ENCODE data around the gene SLC7A10.
"Not testable (repeated sequence)": the region's sequence is repeated elsewhere in the genome, so short reads cannot be mapped to it uniquely, and the experiment has no call there.

SLC7A10 gene

DNA sequence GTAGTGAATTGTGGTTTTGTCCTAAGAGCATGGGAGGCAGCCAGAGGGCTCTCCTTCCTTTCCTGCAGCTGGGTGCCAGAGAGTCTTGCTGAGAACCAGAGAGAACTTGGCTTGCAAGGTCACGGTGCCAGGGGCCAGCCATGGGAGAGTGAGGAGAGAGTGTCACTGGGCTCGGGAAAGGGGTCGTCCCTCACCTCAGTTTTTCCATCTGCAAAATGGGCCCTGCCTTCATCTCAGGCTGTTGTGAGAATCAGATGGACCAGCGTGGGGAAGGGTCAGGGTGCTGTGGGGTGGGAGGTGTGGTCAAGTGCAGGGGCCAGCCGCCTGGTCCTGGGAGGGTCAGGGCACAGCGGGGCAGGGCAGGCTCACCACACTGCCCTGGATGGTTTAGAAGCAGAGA lies 24.2 kb downstream of the SLC7A10 start:
- DNase-seq, result no peak

DNA sequence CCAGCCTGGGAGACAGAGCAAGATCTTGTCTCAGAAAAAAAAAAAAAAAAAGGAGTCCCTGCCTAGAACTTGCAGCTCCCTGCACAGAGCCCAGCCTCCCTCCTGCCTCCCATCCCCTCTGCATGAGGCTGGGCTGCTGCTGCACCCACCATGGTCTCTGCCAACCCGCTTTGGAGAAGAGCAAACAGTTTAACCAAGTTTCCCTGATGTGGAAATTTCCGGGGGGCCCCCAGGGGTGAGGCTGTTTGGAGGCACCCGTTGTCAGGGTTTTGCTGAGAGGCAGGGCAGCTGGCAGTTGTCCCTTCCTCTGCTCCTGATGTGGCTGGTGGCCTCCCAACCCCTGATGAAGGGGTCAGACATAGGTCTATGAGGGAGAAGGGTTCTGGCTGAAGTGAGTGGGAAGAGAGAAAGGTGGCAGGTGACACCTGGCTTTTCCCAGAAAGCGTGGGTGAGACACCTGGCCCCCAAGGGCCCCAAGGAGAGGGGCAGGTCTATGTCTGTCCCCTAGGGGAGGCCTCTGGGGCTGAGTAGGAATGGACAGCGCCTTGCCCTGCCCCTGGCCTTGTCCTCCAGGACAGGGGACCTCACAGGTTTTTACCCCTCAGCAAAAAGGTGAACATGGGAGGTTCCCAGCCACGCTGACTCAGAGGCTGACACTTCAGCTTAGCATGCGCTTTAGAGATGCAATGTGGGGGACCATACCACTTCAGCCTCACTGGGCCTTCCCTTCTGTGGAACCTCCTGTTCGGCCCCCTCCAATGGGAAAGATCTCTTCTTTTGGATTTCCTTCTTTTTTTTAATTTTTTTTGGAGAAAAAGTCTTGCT lies 26.0 kb downstream of the SLC7A10 start:
- DNase-seq, result no peak

DNA sequence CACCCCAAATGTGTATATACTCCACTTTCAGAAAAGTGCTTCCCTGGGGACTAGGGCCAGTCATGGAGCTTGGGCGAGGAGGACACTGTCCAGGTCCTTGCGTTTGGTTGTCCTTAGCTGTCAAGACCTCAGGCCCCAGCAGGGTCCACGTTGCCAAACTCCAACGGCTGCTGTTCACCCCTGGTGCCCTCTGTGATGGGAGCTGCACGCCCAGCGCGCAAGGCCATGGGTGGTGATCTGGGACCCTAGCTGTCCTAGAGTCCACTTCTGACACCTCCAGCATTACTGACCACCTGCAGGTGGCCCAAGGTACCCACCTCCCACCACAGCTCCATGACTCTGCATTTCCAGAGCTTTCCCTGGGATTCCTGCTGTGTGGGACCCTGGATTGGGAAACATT lies 27.5 kb downstream of the SLC7A10 start:
- no peak for DNase-seq

DNA sequence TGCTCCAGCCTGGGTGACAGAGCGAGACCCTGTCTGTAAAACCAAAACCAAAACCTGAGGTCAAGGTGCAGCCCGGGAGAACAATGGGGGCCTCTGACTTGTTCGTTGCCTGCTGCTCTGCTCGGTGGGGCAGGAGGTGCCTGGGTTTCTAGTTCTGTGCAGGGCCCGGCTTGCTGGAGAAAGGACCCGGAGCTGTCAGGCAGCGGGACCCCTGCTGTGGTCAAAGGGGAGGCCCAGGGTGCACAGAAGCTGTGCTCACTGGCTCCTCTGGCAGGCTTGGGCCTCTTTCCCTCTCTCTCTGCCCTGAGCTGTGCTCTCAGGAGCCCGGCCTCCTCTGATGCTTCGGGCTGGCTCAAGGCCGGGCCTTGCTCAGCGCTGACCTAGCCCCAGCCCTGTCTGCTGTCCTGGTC lies 28.1 kb downstream of the SLC7A10 start:
- no peak for DNase-seq

DNA sequence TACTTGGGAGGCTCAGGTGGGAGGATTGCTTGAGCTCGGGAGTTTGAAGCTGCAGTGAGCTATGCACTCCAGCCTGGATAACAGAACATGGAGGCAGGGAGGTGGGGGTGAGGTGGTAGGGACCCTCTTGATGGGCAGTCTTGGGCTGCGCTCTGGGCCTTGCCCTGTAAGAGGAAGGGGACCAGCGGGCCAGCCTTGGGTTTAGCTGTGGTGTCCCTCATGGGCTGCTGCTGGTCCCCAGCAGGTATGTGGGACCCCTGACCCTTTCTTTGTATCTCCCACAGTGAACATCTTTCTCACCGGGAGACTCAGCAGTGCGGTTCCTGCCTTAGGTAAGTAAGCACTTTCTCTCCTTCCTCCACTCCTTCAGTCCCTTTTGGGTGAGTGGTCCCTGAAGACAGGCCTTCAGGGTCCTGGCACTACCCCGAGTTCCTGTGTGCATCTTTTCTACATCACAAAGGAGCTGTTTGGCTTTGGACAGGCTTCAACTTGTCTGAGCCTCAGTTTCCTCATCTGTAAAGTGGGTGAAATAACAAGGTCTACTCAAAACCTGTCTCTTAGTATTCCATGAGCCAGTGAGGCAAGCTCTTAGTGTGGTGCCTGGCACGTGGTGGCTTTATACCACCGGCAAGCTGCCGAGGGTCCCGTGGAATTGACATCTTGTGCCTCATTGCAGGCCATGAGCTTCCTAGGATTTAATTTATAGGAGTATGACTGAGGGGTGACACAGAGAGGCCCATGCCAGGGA lies 29.0 kb downstream of the SLC7A10 start:
- DNase-seq, result no peak

DNA sequence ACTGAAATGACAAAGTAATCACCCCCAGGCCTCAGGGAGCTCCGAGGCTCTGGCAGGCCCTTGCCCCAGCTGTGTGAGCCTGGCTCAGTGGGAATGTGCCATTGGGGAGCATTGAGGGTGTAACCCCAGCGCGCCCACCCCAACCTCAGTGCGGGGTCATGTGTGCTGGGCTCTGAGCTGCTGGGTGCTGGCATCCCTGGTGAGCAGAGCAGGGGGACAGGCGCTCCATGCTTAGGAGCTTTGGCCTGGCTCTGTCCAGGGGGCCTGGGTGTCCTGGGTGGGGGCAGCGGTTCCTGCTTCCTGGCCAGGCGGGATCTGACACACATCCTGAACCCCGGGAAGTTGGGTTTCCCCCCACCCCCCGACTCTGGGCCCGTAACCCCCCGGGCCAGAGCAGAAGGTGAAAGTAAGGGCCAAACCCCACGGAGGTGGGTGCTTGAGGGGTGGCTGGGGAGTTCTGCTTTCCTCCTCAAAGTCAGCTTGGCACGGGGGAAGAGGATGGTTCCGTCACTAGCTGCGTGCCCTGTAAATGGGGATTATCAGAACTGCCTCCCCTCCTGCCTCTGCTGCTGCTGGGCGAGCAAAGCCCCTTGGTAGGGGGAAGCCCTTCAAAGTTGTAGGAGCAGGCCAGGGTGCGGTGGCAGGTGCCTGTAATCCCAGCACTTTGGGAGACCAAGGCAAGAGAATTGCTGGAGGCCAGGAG lies 29.9 kb downstream of the SLC7A10 start:
- no peak for DNase-seq

DNA sequence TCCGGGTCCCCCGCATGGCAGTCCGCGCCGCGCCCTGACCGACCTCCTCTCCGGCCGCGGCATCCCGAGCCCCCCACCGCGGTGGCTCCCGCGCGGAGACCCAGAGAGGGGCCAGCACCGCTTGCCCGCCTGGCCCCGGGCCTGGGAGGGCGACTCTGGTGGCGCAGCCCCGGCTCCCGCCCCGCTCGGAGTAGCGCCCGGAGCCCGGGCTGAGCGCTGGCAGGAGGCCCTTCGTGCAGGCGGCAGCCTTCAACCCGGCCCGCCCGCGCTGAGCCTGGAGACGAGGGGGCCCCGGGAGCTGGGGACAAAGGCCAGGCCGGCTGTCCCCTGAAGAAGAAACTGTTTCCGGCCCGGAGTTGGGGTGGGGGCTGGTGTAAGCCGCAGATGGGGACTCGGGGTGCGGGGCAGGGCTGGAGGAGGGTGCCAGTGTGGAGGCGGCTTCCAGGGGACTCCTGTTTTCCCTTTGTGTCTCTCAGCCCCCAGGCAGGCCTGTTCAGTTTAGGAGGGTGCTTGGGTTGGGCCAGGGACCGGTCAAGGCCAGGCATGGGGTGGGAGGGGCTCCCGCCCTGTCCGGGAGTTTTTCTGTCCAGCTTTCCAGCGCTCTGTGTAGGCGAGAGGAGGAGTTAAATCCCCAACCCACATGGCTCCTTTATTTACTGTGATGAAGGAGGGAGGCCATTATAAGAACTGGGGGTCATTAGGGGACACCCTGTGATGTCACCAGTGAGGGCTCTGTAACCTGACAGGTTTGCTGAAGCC lies 30.6 kb downstream of the SLC7A10 start:
- no peak for DNase-seq

DNA sequence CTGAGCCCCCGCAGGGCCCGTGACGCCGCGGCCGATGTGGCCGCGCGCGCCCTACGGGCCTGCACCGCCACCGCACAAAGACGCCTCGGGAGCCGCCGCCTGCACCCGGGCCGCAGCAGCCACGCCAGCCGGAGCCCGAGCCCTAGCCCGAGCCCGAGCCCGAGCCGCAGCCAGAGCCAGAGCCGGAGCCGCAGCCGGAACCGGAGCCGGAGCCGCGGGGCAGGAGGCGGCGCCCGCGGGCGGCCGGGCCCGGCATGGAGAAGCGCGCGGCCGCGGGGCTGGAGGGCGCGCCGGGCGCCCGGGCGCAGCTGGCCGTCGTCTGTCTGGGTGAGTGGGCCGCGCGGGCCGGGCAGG lies 31.1 kb downstream of the SLC7A10 start:
- DNase-seq, result no peak

DNA sequence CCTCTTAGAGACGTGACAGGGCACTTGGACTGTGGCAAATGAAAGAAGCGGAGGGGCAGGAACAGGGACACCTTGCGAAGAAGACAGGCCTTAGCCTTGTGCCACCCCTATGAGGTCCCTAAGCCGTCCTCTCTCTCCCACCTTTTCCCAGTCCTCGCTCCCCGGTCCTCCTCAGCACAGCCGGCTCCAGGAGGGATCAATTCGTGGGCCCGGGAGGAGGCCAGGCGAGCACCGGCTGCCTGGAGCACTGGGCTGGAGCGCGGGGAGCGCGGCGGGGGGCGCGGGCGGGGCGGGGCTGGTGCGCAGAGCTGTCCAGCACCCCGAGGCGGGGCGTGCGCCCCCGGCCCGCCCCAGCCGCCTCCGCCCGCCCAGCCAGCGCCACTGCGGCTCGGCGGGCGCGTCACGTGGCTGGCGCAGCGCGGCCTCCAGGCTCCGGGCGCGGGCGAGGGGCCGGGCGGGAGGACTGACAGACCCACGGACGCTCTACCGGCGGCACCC lies 31.7 kb downstream of the SLC7A10 start, which contains the start of gene LRP3:
TSS of gene LRP3 (plus strand) at position 466 of the 498 bp plus-strand sequence. CDS start 456 bp downstream, outside the sequence.
- DNase-seq, result no peak

DNA sequence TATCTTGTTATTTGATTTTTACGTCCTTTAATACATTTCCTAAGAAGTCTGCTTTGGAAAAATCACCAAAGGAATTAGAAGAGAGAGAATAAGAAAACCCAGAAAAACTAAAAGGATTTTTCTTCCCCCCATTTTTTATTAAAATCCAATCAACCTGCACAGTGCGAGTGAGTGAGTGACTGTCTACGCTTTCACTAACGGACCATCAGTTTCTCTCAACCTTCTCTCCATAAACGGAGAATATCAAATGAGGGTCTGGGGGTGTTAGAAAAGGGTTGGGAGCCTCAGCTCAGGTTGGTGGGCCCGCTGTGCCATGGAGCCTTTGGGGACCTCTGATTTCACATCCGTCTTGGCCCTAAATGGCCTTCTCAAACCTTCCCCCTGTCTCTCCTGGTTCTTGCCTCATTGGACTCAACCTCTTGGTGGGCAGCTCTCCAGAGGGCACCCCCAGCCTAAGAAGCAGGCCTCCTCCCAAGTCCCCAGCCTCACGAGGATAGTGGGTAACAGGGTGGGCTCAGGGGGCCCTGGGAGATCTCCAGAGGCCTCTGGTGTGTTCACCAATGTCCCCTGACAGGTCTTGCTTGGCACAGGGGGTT lies 32.3 kb downstream of the SLC7A10 start:
- DNase-seq, result no peak

DNA sequence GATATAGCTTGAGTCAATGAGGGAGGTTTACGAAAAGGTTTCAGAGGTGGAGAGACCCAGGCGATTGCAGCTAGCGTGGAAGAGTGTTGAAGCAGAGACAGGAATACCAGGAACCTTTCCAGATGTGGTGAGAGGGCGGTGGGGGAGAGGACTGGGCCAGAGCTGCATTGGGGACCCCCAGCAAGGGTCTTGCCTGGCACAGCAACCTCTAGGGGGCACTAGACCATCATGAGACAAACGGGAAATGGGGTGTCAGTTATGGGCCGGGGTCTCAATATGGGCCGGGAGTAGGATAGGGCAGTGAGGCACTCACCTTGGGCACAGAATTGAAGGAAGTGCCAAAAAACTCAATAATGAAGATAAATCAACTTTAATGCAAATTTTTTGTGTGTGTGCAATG lies 33.6 kb downstream of the SLC7A10 start:
- no peak for DNase-seq

DNA sequence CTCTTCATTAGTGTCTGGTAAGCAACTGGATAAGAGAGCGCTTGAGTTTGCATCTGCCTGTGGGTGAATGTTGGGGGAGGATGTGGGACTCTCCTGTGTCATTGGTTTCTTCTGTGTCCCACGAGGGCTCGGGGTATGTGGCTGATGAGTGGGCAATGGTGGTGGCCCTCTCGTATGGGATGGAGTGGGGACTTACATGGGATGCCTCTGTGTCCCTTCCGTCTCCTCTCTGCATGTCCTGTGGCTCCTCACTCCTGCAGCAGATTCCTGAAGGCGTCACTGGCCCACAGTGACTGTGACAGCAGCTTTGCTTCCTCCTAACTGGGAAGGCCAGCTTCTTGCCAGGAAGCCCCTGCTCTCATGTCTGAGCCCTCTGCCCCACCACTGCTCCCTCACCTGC lies 34.1 kb downstream of the SLC7A10 start:
- no peak for DNase-seq

DNA sequence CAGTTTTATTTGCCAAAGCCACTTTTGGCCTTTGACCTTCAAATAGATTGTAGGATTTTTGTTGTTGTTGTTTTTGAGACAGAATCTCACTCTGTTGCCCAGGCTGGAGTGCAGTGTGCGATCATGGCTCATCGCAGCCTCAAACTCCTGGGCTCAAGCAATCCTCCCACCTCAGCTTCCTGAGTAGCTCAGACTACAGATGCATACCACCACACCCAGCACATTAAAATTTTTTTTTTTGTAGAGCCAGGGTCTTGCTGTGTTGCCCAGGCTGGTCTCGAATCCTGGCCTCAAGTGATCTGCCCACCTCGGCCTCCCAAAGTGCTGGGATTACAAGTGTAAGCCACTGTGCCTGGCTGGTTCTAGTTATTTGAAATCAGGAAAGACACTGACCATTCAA lies 34.6 kb downstream of the SLC7A10 start:
- not testable (repeated sequence) for DNase-seq

DNA sequence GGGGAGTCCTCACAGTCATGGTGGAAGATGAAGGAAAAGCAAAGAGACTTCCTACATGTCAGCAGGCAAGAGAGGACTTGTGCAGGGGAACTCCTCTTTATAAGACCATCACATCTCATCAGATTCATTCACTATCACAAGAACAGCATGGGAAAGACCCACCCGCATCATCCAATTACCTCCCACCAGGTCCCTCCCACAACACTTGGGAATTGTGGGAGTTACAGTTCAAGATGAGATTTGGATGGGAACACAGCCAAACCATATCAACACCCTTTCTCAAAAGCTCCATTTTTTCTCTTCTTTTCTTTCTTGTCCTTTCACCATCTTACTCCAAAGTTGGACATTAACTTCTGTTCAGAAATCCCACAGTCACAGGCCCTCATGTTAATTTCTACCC lies 36.2 kb downstream of the SLC7A10 start:
- DNase-seq, result no peak

DNA sequence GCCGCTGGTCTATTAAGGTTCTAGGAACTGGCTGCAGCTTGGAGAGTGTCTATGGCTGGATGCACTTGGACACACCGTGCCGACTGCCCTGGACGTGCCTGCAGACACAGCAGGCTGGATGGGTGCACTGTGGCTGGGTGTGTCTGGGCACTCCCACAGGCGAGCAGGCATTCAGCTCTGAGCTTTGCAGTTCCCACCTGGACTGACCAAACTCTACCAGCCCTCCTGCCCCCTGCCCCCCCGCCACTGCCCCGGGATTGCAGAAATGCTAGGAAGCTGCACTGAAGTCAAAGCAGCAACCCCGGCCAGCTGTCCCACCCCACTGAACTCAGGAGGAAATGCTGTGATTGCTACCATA lies 38.5 kb downstream of the SLC7A10 start:
- DNase-seq, result no peak

DNA sequence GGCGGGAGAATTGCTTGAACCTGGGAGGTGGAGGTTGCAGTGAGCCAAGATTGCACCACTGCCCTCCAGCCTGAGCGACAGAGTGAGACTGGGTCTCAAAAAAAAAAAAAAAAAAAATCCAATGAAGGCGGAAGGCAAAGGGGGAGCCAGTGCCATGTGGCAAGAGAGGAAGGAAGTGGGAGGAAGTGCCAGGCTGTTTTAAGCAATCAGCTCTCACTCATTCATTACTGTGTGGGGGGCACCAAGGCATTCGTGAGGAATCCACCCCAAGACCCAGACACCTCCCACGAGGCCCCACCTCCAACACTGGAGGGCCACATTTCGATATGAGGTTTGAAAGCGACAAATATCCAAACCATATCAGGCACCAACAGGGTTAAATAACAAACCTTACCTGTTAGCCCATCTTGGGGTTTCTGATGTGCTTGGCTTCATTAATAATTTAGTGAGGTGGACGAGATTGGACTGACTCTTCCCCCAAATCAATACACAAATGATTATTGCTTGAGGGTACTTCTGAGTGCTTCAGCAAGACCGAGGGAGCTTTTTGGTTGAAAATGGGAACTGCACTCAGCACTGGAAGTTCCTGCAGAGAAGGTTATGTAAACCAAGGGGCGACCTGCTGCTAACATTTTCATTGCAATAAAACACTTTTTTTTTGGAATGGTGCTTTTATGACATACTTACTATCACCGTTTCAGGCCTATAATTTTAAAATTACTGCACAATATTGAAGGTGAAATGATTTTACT lies 39.0 kb downstream of the SLC7A10 start:
- no peak for DNase-seq

DNA sequence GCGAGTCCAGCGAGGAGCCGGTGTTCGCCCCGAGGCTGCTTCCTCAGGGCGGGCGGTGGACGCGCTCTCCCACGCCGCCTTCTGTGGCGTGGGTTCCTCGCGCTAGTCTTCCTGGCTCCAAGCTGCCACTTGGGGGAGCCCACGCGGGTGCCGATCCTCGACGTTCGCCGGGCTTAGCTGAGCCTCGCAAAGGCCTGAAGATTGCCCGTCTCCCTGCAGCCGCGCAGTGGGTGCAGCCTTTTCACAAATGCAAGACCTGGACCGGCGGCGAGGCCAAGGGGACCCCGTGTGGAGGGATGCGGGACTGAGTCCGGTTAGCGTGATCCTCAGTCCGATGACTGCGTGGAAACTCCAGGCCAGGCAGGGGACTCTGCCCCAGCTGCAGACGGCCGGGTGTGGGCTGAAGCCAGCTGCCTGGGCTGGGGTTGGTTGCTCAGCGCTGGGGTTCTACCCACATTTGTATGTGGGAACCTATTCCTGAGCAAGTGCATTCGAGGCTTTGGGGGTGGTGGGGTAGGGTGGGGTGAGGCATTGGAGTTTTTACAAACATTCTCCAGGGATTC lies 48.2 kb downstream of the SLC7A10 start:
- no peak for DNase-seq

DNA sequence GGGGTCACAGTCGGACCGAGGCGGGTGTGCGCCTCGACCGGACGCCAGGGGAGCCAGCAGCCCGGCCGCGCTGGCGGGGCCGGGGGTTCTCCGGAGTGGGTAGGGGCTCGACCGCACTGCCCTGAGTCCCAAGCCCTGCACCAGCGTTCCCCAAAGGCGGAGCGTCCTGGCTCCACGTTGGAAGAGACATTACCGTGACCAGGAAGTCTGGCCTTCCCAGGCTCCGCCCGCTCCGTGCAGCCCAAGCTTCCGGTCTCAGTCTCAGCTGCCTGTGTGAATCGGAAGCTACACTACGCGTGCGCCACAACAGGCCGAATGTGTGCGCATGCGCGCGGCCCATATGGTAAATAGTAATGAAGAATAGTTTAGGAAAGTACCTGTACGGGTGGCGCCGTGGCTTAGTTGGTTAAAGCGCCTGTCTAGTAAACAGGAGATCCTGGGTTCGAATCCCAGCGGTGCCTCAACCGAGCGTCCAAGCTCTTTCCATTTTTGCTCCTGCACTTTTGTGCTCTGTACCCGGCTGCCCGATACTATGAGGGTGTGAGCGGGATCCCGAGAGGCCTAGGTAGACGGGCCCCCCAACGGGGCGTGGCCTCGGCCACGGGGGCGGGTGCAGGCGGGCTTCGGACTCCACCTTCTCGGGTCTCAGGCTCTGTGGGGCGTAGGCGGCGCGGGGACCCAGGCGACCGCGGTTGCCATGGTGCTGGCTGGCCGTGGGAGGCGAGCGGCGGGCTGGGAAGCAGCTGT lies 48.8 kb downstream of the SLC7A10 start:
- peak; percentile 98 for DNase-seq

DNA sequence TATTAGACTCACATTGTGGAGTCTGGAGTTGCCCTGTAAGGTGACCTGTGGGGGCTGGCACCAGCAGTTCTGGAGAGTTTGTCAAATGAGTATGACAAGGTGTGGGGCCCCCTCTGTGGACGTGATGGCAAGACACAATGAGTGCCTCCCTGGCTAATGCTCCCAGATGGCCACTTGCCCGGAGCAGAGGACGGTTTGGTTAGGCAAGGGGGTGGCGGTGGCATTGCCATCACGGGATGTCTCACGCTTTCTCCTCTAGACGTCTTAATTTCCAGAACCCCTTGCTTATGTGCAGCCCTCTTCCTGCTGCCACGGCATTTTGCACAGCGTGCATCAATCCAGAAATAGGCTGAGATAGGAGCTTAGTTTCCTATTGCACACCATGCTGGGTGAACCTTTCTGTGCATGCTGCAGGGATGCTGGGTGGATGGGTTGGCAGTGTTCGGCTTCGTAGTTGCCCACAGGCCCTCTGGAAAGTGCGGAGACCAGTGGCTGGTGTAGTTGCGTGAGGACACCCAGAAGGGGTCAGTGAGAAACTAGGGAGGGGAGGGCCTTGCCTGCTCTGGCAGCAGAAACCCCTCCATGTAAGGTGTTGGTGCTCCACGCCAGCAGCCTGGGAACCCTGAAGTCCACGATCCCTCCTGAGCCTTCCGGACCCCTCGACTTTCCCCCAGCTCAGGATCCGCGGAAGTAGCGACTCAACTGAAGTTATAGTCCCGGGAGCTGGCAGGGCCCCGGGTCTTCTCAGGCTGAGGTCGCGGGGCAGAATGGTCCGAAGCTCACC lies 49.6 kb downstream of the SLC7A10 start:
- DNase-seq, result peak; percentile 4
